ENCODE data around the gene CA14.
A peak's percentile ranks its signal among the peaks of the same experiment; 100 is the strongest.
"Not testable (repeated sequence)": the region's sequence is repeated elsewhere in the genome, so short reads cannot be mapped to it uniquely, and the experiment has no call there.

CA14 gene

GRCh38 chr1:150257624-150258585, at the start of gene CA14:
Gene CA14 (plus strand): TSS chr1:150257774. CDS start chr1:150258129, 355 bp downstream.
- no peak for DNase-seq

DNA sequence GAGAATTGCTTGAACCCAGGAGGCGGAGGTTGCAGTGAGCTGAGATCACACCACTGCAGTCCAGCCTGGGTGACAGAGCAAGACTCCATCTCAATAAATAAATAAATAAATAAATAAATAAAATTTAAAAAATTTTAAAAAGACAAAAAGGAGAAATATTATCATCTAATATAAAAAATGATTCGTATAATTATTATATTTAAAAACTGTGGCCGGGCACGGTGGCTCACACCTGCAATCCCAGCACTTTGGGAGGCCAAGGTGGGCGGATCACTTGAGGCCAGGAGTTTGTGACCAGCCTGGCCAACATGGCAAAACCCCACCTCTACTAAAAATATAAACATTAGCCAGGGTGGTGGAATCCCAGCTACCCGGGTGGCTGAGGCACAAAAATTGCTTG, 49.1 kb upstream of the CA14 start:
- not testable (repeated sequence) for DNase-seq

GRCh38 chr1:150210091-150210490, 47.5 kb upstream of the CA14 start:
- DNase-seq: no peak

DNA sequence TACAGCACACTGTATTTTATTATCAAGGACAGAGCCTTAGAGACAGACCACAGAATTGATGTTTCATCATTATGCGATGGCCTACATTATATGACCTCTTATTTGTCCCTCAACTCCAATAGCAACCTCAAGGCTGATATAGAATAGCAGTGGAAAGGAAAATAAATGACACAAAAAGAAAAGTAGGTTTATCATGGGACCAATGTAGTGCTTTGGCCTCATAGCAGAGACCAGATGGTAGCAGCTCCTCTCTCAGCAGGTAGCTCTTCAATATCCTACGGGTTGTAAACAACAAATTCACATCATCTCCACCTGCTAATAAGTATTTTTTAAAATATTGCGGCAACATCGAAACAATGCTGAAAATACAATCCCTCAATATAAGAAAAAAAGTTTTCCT, 46.9 kb upstream of the CA14 start:
- no peak for DNase-seq

GRCh38 chr1:150212070-150212469, 45.5 kb upstream of the CA14 start:
- DNase-seq: no peak

GRCh38 chr1:150213170-150214098, 44.1 kb upstream of the CA14 start:
- DNase-seq: peak; percentile 95

DNA sequence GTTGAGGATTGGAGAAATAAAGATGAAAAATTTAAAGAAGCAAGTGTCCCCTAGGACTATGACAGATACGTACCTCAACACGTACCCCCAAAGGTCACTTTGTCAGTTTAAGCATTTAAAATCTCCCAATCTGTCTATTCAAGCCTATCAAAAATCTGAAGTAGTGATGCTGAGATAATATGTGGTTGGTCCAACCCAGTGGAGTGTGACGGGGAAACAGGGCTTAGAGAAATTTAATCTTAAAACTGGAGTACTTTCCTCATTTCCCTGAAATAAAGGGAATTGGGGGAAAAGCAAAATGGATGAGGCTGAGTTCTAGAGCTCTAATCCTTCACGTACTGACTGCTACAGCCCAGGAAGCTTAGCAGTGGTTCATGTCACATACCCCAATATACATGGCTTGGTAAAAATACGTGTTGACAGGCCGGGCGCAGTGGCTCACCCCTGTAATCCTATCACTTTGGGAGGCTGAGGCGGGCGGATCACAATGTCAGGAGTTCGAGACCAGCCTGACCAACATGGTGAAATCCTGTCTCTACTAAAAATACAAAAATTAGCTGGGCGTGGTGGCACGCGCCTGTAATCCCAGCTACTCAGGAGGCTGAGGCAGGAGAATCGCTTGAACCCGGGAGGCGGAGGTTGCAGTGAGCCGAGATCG, 43.3 kb upstream of the CA14 start:
- DNase-seq: not testable (repeated sequence)

GRCh38 chr1:150215855-150216254, 41.7 kb upstream of the CA14 start:
- not testable (repeated sequence) for DNase-seq

DNA sequence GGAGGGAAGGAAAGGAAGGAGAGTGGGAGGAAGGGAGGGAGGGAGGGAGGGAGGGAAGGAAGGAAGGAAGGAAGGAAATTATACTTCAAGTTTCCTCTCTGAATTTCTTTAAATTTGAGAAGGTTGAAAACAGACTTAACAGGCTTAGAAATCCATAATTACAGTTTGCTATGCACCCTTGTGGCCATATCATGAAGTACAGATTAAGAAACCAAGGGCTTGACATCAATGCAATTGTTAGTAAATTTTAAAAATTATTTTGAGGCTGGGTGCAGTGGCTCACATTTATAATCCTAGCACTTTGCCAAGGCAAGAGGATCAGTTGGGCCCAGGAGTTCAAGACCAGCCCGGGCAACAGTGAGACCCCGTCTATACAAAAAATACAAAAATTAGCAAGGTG, 36.0 kb upstream of the CA14 start:
- DNase-seq: no peak

GRCh38 chr1:150224983-150225382, 32.6 kb upstream of the CA14 start:
- no peak for DNase-seq

DNA sequence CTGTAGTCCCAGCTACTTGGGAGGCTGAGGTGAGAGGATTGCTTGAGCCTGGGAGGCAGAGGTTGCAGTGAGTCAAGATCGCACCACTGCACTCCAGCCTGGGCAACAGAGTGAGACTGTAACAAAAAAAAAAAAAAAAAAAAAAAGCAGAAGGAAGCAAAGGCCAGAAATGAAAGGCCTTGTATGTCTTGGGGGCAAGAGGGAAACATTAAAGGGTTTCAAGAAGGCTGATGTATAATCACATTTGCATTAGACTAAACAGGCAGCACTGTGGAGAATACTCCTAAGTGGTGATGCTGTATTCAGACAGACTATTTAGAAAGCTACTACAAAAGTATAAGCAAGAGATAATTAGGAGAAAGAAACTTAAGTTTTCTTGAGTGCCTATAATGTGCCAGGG, 32.0 kb upstream of the CA14 start:
- DNase-seq: no peak

GRCh38 chr1:150226486-150226885, 31.1 kb upstream of the CA14 start:
- no peak for DNase-seq

DNA sequence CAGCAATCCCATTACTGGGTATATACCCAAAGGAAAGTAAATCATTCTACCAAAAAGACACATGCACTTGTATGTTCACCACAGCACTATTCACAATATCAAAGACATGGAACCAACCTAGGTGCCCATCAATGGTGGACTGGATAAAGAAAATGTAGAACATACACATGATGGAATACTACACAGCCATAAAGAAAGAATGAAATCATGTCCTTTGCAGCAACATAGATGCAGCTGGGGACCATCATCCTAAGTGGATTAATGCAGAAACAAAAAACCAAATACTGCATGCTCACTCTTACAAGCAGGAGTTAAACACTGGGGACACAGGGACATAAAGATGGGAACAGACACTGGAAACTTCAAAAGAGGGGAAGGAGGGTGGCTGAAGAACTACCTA, 30.3 kb upstream of the CA14 start:
- no peak for DNase-seq

DNA sequence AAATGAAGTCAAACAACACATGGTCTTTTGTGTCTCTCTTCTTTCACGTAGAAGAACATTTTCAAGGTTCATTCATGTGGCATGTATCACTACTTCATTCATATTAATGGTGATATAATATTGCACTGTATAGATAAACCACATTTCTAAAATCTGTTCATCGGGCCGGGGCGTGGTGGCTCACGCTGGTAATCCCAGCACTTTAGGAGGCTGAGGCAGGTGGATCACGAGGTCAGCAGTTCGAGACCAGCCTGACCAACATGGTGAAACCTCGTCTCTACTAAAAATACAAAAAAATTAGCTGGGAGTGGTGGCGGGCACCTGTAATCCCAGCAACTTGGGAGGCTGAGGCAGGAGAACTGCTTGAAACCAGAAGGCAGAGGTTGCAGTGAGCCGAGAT, 29.3 kb upstream of the CA14 start:
- DNase-seq: not testable (repeated sequence)

- not testable (repeated sequence) for DNase-seq
Measured at GRCh38 chr1:150232921-150233320, 24.7 kb upstream of the CA14 start.

- DNase-seq: peak; percentile 48
Measured at GRCh38 chr1:150233359-150234308, 23.9 kb upstream of the CA14 start.

- DNase-seq: no peak
Measured at GRCh38 chr1:150234309-150234565, 23.3 kb upstream of the CA14 start.

- peak; percentile 95 for DNase-seq
Measured at GRCh38 chr1:150234566-150235293, 22.8 kb upstream of the CA14 start.

- DNase-seq: peak; percentile 42
Measured at GRCh38 chr1:150235294-150235851, 22.2 kb upstream of the CA14 start.

DNA sequence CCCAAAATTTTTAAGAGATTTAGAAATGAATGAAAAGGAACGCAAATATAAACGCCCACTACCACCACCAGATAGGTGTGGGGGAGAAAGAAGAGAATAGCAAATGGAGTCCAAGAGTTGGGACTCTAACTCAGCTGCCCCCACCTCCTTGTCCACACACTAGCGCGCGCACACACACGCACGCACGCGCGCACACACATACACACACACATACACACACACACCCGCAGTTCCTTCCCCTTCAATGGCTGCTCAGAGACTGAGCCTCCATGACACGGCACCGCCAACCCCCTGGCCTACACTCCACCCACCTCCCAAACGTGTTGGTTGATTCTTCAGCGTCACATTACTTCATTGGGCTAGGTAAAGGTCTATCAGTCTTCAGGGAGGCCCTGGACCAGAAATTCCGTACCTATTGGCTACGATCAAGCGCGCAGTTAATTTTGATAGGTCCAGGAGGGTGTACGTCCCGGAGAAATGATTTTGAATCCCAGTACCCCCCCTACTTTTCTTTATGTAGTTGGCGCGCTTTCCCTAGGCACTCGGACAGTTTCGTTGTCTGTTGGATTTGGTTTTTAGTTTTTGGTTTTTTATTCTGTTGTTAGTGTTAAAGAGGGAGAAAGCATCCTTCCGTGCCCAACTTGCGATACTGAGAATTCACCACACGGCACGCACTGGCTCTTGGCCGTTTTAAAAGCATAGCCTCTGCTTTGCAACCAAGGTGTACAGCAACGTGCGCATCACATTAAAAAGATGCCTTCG, 21.5 kb upstream of the CA14 start, which contains the start of gene ANP32E:
TSS of gene ANP32E (minus strand) at position 261 of the 762 bp plus-strand sequence. CDS start 326 bp downstream, outside the sequence.
- peak; percentile 94 for DNase-seq
